Measurements from ENCODE around the gene EML1. TPM values are rescaled to one million over a fixed set of nuclear protein-coding genes. Genes with fewer than 3 reads are reported as not detected.

EML1 gene
- total RNA-seq, 1 experiment from 2014 or later, result 11.8 TPM

DNA sequence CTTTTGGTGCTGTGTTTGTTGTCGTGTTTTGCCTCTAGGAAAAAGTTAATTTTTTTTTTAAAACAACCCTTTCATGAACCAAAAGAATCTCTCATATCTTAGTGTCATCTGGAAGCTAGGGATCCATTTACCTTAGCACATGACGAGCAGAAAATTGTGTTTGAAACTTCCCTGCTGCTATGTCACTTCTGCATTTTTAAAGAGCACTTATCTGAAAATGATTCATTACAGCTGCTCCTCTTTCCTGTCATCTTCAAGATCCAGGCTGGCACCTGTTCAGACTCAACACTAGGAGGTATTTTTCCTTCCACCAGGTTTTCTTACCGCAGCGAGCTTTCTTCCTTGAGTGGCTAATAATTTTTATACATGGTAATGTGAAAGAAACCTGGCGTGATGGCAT is 67.0 kb downstream of the EML1 start:
- DNase-seq, result no peak
- Histone ChIP-seq H3K9me3 (no peaks in the 10 kb centered on the region), H3K27me3 (no peaks in the 10 kb centered on the region), H3K36me3 (no peaks in the 10 kb centered on the region), H3K4me3 (no peak overlapping the region)

DNA sequence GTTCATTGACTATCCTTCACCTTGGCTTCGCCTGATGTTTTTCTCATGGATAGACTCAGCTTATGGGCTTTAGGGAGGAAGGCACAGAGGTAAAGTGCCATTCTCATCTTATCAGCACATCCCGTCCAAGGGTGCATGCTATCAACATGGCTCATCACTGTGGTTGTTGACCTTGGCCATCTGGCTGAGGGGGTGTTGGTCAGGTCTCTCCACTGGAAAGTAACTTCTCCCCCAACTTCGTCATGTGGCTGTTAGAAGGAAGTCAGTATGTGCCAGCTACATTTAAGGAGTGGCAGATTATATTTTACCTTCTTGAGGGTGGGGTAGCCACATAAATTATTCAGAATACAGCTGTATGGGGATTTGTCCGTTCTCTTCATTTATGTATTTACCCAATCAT is 68.9 kb downstream of the EML1 start:
- Histone ChIP-seq H3K36me3 (no peaks in the 10 kb centered on the region), H3K4me3 (no peak overlapping the region), H3K9me3 (no peaks in the 10 kb centered on the region), H3K27me3 (no peaks in the 10 kb centered on the region)
- no peak for DNase-seq

DNA sequence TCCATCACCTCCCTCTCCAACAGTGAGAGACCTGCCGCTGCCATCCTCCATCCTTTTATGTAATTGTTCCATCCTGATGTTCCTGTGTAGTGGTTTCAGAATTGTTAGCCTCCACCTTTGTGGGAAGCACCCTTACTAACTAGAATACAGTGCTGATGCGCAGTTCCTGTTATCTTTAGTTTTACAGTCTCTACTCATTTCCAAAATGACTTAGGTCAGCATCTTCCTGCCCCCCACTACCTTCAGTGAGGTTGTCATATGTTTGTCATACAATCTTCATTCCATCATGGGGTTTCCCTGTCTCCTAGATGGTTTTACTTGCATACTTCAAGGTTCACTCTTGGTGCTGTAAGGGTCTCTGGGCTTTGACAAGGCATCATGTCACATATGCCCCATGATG is 69.8 kb downstream of the EML1 start:
- H3K9me3 ChIP-seq, result no peaks in the 10 kb centered on the region
- H3K4me3 ChIP-seq, result no peak overlapping the region
- no peaks in the 10 kb centered on the region for H3K27me3 ChIP-seq
- no peaks in the 10 kb centered on the region for H3K36me3 ChIP-seq
- no peak for DNase-seq

DNA sequence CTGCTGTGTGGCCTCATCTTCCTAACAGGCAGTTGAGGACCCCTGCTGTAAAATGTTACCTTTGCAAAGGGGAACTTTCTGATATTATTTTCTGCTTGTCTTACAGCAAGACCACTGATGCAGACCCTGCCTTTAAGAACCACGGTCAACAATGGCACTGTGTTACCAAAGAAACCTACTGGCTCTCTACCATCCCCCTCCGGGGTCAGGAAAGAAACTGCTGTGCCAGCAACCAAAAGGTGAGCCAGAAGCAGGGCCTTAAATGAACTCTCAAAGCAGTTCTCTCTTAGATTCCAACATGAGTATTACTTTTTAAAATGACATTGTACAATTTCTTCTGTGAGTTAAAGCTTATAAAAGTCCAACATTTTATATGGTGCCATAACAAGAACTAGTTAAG is 72.2 kb downstream of the EML1 start:
- H3K27me3 ChIP-seq, result no peaks in the 10 kb centered on the region
- H3K9me3 ChIP-seq, result no peaks in the 10 kb centered on the region
- no peak overlapping the region for H3K4me3 ChIP-seq
- H3K36me3 ChIP-seq, result no peaks in the 10 kb centered on the region
- no peak for DNase-seq

DNA sequence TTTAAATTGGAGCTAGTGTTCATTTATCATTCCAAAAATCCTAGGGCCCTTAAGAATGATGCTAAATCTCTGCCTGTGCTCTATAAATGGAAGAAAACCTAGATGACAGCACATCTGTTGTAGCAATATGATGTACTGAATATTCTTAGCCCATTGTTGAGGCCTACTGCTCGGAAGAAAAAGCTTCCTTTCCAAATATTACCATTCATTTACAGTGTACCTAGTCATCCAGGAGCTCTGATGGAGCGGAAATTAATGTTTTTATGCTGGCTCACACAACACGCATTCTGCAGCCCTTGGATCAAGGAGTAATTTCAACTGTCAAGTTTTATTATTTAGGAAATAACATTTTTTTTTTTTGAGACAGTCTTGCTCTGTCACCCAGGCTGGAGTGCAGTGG is 77.4 kb downstream of the EML1 start:
- no peaks in the 10 kb centered on the region for H3K27me3 ChIP-seq
- H3K4me3 ChIP-seq, result no peak overlapping the region
- H3K9me3 ChIP-seq, result no peaks in the 10 kb centered on the region
- no peaks in the 10 kb centered on the region for H3K36me3 ChIP-seq
- no peak for DNase-seq

DNA sequence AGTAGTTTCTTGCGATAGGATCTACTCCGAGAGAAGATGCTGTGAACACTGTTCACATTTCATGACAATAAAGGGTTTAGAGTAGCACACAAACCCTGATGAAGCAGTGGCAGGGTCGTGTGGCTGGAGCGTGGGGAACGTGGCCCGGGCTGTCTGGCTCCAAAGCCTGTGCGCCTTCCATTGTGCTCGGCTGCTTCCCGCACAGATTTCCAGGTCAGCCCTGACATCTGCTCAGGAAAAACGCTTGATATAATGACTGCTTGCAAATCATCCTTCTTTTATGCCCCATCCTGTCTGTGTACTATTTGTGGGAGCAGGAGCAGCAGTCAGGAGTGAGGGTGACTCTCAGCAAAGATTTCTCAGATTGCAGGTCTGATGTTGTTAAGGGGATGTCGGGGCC is 78.6 kb downstream of the EML1 start:
- no peaks in the 10 kb centered on the region for H3K36me3 ChIP-seq

DNA sequence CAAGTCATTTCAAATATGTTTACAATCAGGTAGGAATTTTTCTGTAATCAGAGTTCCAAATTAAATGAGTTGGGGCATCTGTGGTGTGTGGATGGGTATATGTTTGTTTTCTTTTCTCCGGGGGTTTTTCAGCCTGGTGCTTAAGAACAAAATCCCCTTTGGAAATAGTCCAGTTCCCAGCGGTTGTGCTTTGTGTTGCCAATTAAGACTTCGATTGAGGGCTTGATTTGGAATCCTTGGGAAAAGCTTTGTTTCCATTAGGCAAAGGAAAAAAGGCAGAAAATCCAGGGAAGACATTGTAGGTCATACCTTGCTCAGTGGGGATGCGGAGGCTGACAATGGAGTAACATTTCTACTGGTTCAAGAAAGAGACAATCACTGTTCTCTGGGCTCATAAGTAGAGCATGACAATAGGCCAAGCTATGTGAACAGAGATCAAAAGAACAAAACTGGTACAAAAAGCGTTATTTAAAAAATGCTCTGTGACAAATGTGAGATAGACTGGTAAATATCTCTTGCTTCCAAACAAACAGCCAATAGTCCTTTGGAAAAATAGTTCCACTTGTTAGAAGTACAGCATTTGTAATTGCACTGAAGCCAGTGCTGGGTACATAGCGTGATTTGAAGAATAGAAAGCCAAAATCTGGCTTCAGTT is 79.7 kb downstream of the EML1 start:
- H3K36me3 ChIP-seq, result no peaks in the 10 kb centered on the region
- H3K27me3 ChIP-seq, result no peaks in the 10 kb centered on the region
- no peaks in the 10 kb centered on the region for H3K9me3 ChIP-seq
- no peak for DNase-seq
- H3K4me3 ChIP-seq, result no peak overlapping the region

More for the DNA sequence above, 78.6 kb downstream of the EML1 start:
- no peak for DNase-seq
- Histone ChIP-seq H3K27me3 (no peaks in the 10 kb centered on the region), H3K4me3 (no peak overlapping the region), H3K9me3 (no peaks in the 10 kb centered on the region)

DNA sequence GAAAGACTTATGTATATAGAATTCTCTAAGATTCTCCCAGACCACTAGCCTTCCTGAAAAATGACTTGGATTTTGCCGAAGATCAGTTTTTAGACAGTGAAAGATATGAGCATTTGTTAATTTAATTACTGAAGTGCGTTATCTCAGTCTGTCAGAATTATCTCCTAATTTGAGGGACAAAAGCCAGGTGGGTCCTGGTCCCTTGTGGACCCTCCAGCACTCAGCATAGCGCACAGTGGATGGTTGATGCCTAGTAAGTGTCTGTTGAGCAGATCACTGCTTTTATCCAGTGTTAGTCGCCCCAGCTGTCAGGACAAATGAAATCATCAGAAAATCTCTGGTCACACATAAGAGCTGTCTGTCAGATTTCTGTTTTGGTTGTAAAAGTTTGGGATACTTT is 80.4 kb downstream of the EML1 start:
- DNase-seq, result no peak
- H3K9me3 ChIP-seq, result no peaks in the 10 kb centered on the region
- no peaks in the 10 kb centered on the region for H3K27me3 ChIP-seq
- H3K36me3 ChIP-seq, result no peaks in the 10 kb centered on the region
- H3K4me3 ChIP-seq, result no peak overlapping the region

DNA sequence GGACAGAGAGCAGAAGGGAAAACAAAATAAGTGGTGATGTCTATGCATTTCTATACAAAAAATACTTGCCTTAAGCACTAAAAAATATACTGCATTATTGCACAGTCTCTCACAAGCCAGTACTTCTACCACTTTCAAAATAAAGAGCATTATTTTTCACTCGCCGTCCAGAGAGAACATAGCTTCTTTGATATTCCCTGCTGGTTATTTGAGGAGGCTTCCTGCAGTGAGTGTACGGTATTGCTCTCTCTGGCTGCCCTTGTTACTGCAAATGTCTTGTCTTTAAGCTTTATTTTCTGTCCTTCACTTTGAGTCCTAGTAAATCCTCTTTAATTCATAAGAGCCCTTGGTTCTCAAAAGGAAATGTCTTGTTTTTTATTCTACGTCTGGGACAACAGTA is 81.1 kb downstream of the EML1 start:
- H3K36me3 ChIP-seq, result no peaks in the 10 kb centered on the region
- H3K4me3 ChIP-seq, result no peak overlapping the region

DNA sequence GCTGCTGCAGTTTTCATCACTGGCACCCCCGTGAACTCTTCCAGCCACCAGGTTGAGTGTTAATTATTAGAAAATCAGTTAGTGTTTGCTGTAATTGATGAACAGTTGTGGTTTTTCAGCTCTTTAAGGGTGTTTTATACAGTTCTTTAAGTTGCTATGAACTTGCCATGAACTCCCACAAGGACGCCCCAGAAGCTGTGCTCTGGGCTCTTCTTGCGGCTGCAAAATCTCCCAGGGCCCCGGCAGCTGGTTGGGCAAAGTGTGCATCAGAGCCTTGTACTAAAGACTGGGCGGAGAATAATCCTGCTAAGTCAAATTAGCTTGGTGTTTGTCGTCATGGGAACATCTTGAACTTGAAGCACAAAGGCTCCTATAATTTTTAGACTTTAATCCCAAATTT is 82.2 kb downstream of the EML1 start:
- DNase-seq, result no peak
- Histone ChIP-seq H3K27me3 (no peaks in the 10 kb centered on the region), H3K9me3 (no peaks in the 10 kb centered on the region), H3K36me3 (no peaks in the 10 kb centered on the region), H3K4me3 (no peak overlapping the region)

More for the DNA sequence above, 81.1 kb downstream of the EML1 start:
- DNase-seq, result no peak
- Histone ChIP-seq H3K27me3 (no peaks in the 10 kb centered on the region), H3K9me3 (no peaks in the 10 kb centered on the region)

DNA sequence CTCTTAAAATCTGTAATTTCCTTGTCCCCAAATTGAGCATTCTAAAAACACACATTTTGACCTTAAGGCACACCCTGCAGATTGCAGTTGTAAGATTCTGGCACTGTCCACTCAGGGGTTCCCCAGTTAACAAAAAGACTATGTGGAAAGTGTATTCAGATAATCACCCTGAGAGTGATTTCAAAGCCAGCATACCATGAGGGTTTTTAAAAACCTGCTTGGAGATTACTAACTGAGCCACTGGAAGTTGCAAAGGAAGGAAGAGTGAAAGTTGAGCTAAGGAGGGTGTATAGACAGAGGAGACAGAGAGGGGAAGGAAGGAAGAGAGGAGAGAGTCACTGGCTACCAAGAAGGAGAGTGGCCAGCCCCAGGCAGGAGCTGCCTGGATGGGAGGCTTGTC is 82.6 kb downstream of the EML1 start:
- Histone ChIP-seq H3K27me3 (no peaks in the 10 kb centered on the region), H3K4me3 (no peak overlapping the region), H3K36me3 (no peaks in the 10 kb centered on the region), H3K9me3 (no peaks in the 10 kb centered on the region)
- DNase-seq, result no peak

DNA sequence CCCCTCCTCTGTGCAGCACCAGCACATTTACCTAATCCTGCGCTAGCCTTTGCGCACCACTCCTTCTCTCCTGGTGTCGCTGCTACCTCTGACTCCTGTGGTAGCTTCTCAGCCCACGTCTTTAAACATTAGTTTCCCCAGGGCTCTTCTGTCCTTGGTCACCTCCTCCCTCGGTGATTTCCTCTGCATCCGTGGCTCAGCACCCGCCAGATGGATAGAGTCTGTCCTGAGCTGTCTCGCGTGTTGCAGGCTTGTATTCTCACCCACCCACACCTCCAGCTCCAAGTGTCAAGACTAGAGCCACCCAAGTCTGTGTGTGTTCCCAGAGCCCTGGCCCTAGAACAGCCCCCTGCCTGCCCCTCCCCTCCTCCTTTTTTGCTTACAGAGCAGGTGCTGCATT is 83.2 kb downstream of the EML1 start:
- Histone ChIP-seq H3K4me3 (no peak overlapping the region), H3K27me3 (no peaks in the 10 kb centered on the region), H3K9me3 (no peaks in the 10 kb centered on the region), H3K36me3 (no peaks in the 10 kb centered on the region)
- no peak for DNase-seq

DNA sequence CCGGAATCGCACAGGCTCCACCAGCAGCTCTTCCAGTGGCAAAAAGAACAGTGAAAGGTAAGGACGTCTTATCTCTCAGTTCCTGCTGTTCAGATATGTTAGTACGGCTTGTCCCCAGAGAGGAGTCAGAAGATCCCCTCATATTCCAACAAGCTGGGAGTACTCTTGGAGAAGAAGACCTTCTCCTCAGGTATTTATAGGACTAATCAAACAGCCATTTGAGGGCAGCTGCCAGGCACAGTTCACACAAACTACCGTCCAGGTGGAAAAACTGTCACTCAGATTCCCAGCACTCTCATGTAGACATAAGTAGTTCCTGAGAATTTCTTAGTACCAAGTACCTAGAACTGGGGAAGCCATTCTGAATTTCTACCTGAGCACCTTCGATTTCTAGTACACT is 85.3 kb downstream of the EML1 start:
- H3K36me3 ChIP-seq, result no peaks in the 10 kb centered on the region
- H3K4me3 ChIP-seq, result no peak overlapping the region
- no peak for DNase-seq
- H3K9me3 ChIP-seq, result no peaks in the 10 kb centered on the region
- H3K27me3 ChIP-seq, result no peaks in the 10 kb centered on the region

DNA sequence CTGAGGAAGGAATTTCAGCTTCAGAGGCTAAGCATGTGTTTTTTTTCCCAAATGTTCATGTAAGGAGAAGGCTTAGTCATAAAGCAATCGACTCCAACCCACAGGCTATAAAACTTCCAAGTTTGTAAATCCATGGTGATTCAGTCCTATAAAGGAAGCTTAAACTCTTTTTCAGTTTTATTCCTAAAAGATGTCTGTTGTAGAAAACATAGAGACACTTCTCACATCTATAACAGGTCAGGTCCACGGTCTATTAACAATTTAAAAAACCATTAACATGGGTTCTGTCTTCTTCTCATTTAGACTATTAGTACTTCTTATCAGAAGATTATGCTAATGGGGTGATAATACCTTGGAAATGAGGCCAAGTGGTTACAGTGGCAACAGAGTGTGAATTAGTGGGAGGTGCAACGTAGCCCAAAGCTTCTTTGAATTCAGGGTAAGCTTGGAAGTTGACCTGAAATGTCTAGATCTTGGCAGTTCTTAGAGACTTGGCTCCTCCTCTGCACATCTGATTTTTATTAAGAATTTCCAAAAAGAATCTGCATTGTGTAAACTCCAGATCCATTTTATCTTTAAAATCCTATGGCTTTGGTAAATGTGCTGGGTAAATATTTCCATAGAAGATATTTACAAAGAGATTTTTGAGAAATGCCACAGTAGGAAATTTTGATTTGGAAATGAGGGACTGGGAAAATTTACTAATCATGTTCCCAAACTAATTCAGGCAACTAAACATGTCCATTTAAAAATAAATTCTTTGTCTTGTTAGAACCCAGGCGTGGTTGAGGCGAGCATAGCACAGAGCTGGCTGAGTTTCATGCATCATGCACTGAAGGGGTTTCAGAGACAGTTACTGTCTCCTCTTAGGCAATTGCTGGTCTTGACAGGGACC is 86.4 kb downstream of the EML1 start:
- Histone ChIP-seq H3K27me3 (no peaks in the 10 kb centered on the region), H3K36me3 (no peaks in the 10 kb centered on the region), H3K9me3 (no peaks in the 10 kb centered on the region), H3K4me3 (no peak overlapping the region)
- no peak for DNase-seq

DNA sequence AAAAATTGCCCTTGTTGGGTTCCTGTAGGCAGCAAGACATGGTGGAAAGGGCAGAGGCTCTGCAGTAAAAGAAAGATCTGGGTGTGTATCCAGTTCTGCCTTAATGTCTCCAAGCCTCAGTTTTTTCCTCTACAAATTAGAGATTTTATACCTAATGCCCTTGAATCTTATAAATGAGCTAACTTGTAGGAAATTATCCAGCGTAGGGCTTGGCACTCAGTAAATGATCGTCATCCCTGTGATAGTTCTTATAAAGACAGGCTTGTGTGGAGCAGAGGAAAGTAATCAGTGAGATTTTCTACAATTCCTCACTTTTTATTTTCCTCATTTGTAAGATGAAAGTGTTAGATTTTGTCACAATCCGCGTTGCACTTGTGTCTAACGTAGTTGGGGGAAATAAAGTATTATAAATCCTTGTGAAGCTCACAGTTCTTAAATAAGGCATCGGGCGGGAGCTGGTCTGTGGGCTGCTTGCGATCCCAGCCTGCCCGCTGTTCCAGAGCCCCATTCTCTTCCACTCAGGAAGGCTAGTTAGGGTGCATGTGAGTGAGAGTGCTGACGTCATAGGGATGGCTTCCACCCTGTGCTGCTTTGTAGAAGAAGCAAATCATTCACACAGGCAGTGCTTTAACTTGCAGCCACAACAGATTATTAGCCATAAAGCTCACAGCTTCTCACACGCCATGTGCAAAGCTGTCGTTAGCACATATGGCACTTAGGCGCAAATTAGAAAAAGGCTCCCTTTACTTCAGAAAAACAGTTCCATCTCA is 87.6 kb downstream of the EML1 start:
- Histone ChIP-seq H3K27me3 (no peaks in the 10 kb centered on the region), H3K9me3 (no peaks in the 10 kb centered on the region), H3K4me3 (no peak overlapping the region), H3K36me3 (no peaks in the 10 kb centered on the region)
- no peak for DNase-seq

DNA sequence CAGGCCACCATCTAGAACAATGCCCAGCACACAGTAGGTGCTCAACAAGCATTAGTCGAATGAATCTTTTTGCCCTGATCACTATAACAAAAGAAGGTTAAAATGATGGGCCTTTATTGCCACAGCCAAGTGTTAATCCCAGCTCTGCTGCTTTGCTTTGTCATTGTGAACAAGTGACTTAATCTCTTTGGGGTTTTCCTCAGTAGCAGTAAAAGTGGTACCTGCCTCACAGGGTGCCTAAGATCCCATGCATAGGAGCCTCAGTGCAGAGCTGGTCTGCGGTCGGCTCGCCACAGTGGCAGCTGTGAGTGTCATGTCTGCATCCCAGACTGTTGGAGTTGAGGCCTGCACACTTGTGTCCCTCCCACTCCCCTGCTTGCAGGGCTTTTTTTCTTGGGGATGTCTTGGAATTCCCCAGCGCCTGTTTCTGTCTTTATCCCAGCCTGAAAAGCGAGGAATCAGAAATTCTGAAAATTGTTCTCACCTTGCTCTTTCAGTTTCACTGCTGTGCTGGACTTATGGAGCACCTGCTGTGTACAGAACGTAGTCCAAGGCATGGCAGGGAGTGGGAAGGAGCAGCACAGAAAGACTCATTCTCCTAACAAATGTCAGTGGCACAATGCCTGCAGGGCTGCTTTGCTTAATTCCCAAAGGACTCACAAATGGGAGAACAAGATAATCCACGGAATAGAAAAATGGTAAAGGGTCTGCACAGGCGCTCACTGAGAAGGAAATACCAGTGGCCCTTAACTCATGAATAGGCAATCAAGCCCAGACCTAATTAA is 90.8 kb downstream of the EML1 start:
- no peaks in the 10 kb centered on the region for H3K36me3 ChIP-seq
- H3K9me3 ChIP-seq, result no peaks in the 10 kb centered on the region
- no peak for DNase-seq
- no peaks in the 10 kb centered on the region for H3K27me3 ChIP-seq
- no peak overlapping the region for H3K4me3 ChIP-seq
